MCF 10A (cell line): ENCODE measurements around the gene RAD50. TPM values are rescaled to one million over a fixed set of nuclear protein-coding genes. Genes with fewer than 3 reads are reported as not detected.

Experiments used
- BruUV-seq: library from RNA; stranded (reverse); fragments of 400-500 nt; replicated peaks from 2 replicates; lab custom pipeline; 2021; lab: Mats Ljungman, UMichigan
- CTCF ChIA-PET: fragments of 300-600 bp; sonication (Branson Sonifier 250); formaldehyde crosslinking; extraction: SDS; loops from one replicate; lab custom pipeline; 2021; ENCODE audit warnings: antibody characterized with exemption, inconsistent platforms; lab: Yijun Ruan, JAX
- POLR2A ChIA-PET: fragments of 300-600, 350-650 bp; sonication (Branson Sonifier 250); formaldehyde crosslinking; extraction: SDS; loops from one replicate; lab custom pipeline; 2020; ENCODE audit warnings: antibody characterized with exemption, inconsistent platforms; lab: Yijun Ruan, JAX
- DNase-seq: peaks from one replicate; pipeline ENCODE4 v3.0.0-alpha.2; 2018; ENCODE audit not compliant: unreplicated experiment
- H3K27ac Mint-ChIP-seq: one replicate; pipeline ENCODE4 v1.8.0; 2022; ENCODE audit warnings: mild to moderate bottlenecking, low read depth, mixed read lengths; ENCODE audit not compliant: unreplicated experiment
- H3K27me3 Mint-ChIP-seq: one replicate; pipeline ENCODE4 v1.8.0; 2022; ENCODE audit warnings: mixed read lengths; ENCODE audit not compliant: insufficient read depth, unreplicated experiment
- H3K36me3 Mint-ChIP-seq: one replicate; pipeline ENCODE4 v1.8.0; 2022; ENCODE audit warnings: mild to moderate bottlenecking, moderate library complexity, mixed read lengths; ENCODE audit not compliant: insufficient read depth, unreplicated experiment
- H3K4me1 Mint-ChIP-seq: one replicate; pipeline ENCODE4 v1.8.0; 2022; ENCODE audit warnings: mixed read lengths; ENCODE audit not compliant: insufficient read depth, unreplicated experiment
- H3K4me3 Mint-ChIP-seq: one replicate; pipeline ENCODE4 v1.8.0; 2022; ENCODE audit warnings: mild to moderate bottlenecking, moderate library complexity, mixed read lengths; ENCODE audit not compliant: unreplicated experiment
- H3K9me3 Mint-ChIP-seq: one replicate; pipeline ENCODE4 v1.8.0; 2022; ENCODE audit warnings: mixed read lengths; ENCODE audit not compliant: unreplicated experiment
- CTCF ChIP-seq: fragments of 200-600 bp; IDR thresholded peaks from one replicate; pipeline ENCODE4 v1.8.0; 2022; ENCODE audit warnings: antibody characterized with exemption, mild to moderate bottlenecking; ENCODE audit not compliant: unreplicated experiment
- intact Hi-C: fragments of 100-400 bp; cut with micrococcal nuclease; formaldehyde crosslinking; loops from 2 replicates; pipeline ENCODE4 v1.14.1; 2022
- total RNA-seq: library from RNA; stranded (reverse); gene quantifications from 2 replicates; pipeline ENCODE4 v1.2.3, GENCODE V29; 2022

Gene RAD50
- total RNA-seq, 1 experiment from 2014 or later, result 145 TPM

- intact Hi-C loops, result no loop called here
- H3K9me3 Mint-ChIP-seq, result no peaks in the 10 kb centered on the region
- H3K4me3 Mint-ChIP-seq, result no peak overlapping the region
- POLR2A ChIA-PET, result interaction anchor here (1.2 kb wide), 1 partner anchor 12 kb away, joined by 3 read pairs; no protein-coding TSS in a partner anchor
- CTCF ChIA-PET, result interaction anchor here (0.6 to 0.8 kb wide), 3 partner anchors 11 to 132 kb away, joined by 3 to 4 read pairs (median 3); no protein-coding TSS in a partner anchor
- no peaks in the 10 kb centered on the region for H3K27me3 Mint-ChIP-seq
- H3K36me3 Mint-ChIP-seq, result no peaks in the 10 kb centered on the region
- no TSS peak for BruUV-seq
- no peak overlapping the region for H3K27ac Mint-ChIP-seq
- no peaks in the 10 kb centered on the region for H3K4me1 Mint-ChIP-seq
- DNase-seq, result no peak
- no peak for TF ChIP-seq CTCF
These were observed 108.8 kb downstream of the RAD50 start for GRCh38 chr5:132665574-132666080.

- ChIA-PET POLR2A (interaction anchor here (1.5 kb wide), 1 partner anchor 22 kb away, joined by 7 read pairs; no protein-coding TSS in a partner anchor), CTCF (interaction anchor here (1.0 kb wide), 1 partner anchor 154 kb away, joined by 4 read pairs; no protein-coding TSS in a partner anchor)
- H3K4me1 Mint-ChIP-seq, result no peaks in the 10 kb centered on the region
- no peaks in the 10 kb centered on the region for H3K27me3 Mint-ChIP-seq
- no peaks in the 10 kb centered on the region for H3K9me3 Mint-ChIP-seq
- no peaks in the 10 kb centered on the region for H3K36me3 Mint-ChIP-seq
- DNase-seq, result no peak
- H3K27ac Mint-ChIP-seq, result no peak overlapping the region
- no TSS peak for BruUV-seq
- H3K4me3 Mint-ChIP-seq, result no peak overlapping the region
- intact Hi-C loops, result no loop called here
- no peak for TF ChIP-seq CTCF
These were observed 109.7 kb downstream of the RAD50 start for GRCh38 chr5:132666310-132667123.

GRCh38 chr5:132667309-132667708 lies 110.5 kb downstream of the RAD50 start:
- Mint-ChIP-seq H3K4me1 (no peaks in the 10 kb centered on the region), H3K9me3 (no peaks in the 10 kb centered on the region), H3K27ac (no peak overlapping the region), H3K36me3 (no peaks in the 10 kb centered on the region), H3K27me3 (no peaks in the 10 kb centered on the region), H3K4me3 (no peak overlapping the region)
- intact Hi-C loops, result no loop called here
- no peak for TF ChIP-seq CTCF
- no peak for DNase-seq
- ChIA-PET POLR2A (interaction anchor here (1.5 kb wide), 1 partner anchor 21 kb away, joined by 7 read pairs; no protein-coding TSS in a partner anchor), CTCF (interaction anchor here (1.0 kb wide), 1 partner anchor 153 kb away, joined by 4 read pairs; no protein-coding TSS in a partner anchor)
- no TSS peak for BruUV-seq
